Heart left ventricle (tissue), 13 donors: ENCODE data around the gene FAM114A1.

Experiments used
- POLR2A ChIP-seq, 2 donors: fragments of 450-650 bp; IDR thresholded peaks; one replicate each; pipeline ENCODE4 v1.6.1; 2017; ENCODE audit warnings: antibody characterized with exemption in 2 of 2, mild to moderate bottlenecking in 2 of 2, moderate library complexity in 2 of 2
- TF ChIP-seq, protein P1 (sequence below), 12 donors: fragments of 200-600 bp; sonication (generic) in 4 of 12; IDR thresholded peaks; one replicate each; pipeline versions ENCODE4 v1.5.0 to v1.8.0; 2018 to 2022; ENCODE audit warnings: antibody characterized with exemption in 12 of 12, mild to moderate bottlenecking in 5 of 12
- donor health status: ischemic (EF 13 %, LVEDD 7.1; RV severe dilation, severe dysfunction).
- donor health status: DM: no; HTN: yes; CAD: no.
- donor health status: DM: no; HTN: no; CAD: no.
- donor health status: ischemic (EF 25% LVEDD 6.9; RV normal size, moderate dysfunction).
- donor health status: ischemic (EF 25% LVEDD 5.7; RV mildly dilated, moderate dysfunction).
- donor health status: ischemic (EF 35%, LVEDD 5.7; RV mildly dilated, moderate dysfunction).
- donor health status: nonischemic (EF 11% LVEDD 7.7; RV severe dilation, severe dysfunction).
- donor health status: DM: yes; HTN: yes; CAD: no.
- donor health status: PGD.
- donor health status: ischemic (EF 29% LVEDD 5.4; RV normal size, mild dysfunction).
- donor health status: nonischemic (EF 23%, LVEDD 6.1; RV moderate dilation, normal function).

GRCh38 chr4:38958453-38959190, 91.0 kb downstream of the FAM114A1 start:
- TF ChIP-seq, protein P1, sequence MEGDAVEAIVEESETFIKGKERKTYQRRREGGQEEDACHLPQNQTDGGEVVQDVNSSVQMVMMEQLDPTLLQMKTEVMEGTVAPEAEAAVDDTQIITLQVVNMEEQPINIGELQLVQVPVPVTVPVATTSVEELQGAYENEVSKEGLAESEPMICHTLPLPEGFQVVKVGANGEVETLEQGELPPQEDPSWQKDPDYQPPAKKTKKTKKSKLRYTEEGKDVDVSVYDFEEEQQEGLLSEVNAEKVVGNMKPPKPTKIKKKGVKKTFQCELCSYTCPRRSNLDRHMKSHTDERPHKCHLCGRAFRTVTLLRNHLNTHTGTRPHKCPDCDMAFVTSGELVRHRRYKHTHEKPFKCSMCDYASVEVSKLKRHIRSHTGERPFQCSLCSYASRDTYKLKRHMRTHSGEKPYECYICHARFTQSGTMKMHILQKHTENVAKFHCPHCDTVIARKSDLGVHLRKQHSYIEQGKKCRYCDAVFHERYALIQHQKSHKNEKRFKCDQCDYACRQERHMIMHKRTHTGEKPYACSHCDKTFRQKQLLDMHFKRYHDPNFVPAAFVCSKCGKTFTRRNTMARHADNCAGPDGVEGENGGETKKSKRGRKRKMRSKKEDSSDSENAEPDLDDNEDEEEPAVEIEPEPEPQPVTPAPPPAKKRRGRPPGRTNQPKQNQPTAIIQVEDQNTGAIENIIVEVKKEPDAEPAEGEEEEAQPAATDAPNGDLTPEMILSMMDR (IDR thresholded peaks at IDR 0.05) = no peak
- no peak for TF ChIP-seq POLR2A (IDR thresholded peaks at IDR 0.05)
